SU-DHL-6 (cell line): ENCODE data around the gene DPPA2.

ENCODE experiments used
- H2AFZ ChIP-seq: fragments of 200-600 bp; sonication (generic); 2 replicates; pipeline ENCODE4 v1.6.1; 2014; ENCODE audit warnings: low read depth, mild to moderate bottlenecking, moderate library complexity, mixed read lengths, antibody characterized with exemption, low read length; ENCODE audit not compliant: severe bottlenecking
- H3F3A ChIP-seq: fragments of 200-600 bp; shearing (Covaris generic); 2 replicates; pipeline ENCODE4 v1.6.0; 2016; ENCODE audit warnings: antibody characterized with exemption, mild to moderate bottlenecking; ENCODE audit not compliant: insufficient read depth
- H3K27ac ChIP-seq: fragments of 200-600 bp; sonication (generic); 2 replicates; pipeline ENCODE4 v1.5.1; 2016; ENCODE audit warnings: low read depth, mild to moderate bottlenecking, low read length, moderate library complexity, mixed read lengths
- H3K27me3 ChIP-seq: fragments of 200-600 bp; sonication (generic), shearing (Covaris generic); 2 replicates; pipeline ENCODE4 v1.6.0; 2014; ENCODE audit warnings: mild to moderate bottlenecking, low read length
- H3K36me3 ChIP-seq: fragments of 200-600 bp; sonication (generic); 2 replicates; pipeline ENCODE4 v1.6.1; 2014; ENCODE audit warnings: mild to moderate bottlenecking, low read length, mixed read lengths
- H3K4me2 ChIP-seq: fragments of 300-600, 200-600 bp; shearing (Covaris generic), sonication (generic); 2 replicates; pipeline ENCODE4 v1.6.0; 2014; ENCODE audit warnings: low read length, low read depth, mild to moderate bottlenecking; ENCODE audit not compliant: poor library complexity, severe bottlenecking
- H3K4me3 ChIP-seq: fragments of 200-600 bp; sonication (generic); 2 replicates; pipeline ENCODE4 v1.5.1; 2014; ENCODE audit warnings: antibody characterized with exemption, low read length, mild to moderate bottlenecking, mixed read lengths; ENCODE audit not compliant: insufficient read depth, poor library complexity, severe bottlenecking
- H3K79me2 ChIP-seq: fragments of 200-600 bp; sonication (generic); 2 replicates; pipeline ENCODE4 v1.6.1; 2014; ENCODE audit warnings: mild to moderate bottlenecking, low read length, moderate library complexity; ENCODE audit not compliant: insufficient read depth
- H3K9ac ChIP-seq: fragments of 200-600 bp; sonication (generic); 2 replicates; pipeline ENCODE4 v1.7.0; 2014; ENCODE audit warnings: mild to moderate bottlenecking, low read length
- H3K9me2 ChIP-seq: fragments of 200-600 bp; sonication (generic); replicated peaks from 2 replicates; pipeline ENCODE4 v1.6.1; 2014; ENCODE audit warnings: low read length; ENCODE audit not compliant: insufficient read depth
- H3K9me3 ChIP-seq: fragments of 200-600 bp; sonication (generic); 2 replicates; pipeline ENCODE4 v1.6.1; 2014; ENCODE audit warnings: low read length, mixed read lengths; ENCODE audit not compliant: insufficient read depth
- H4K20me1 ChIP-seq: fragments of 200-600 bp; sonication (generic); 2 replicates; pipeline ENCODE4 v1.6.1; 2014; ENCODE audit warnings: low read depth, mild to moderate bottlenecking, antibody characterized with exemption, low read length, moderate library complexity, mixed read lengths
- EZH2phosphoT487 ChIP-seq: fragments of 200-600 bp; sonication (generic), shearing (Covaris generic); conservative IDR thresholded peaks from 2 replicates; pipeline ENCODE4 v1.6.1; 2018; ENCODE audit warnings: mild to moderate bottlenecking, antibody characterized with exemption, low read length, moderate library complexity, mixed read lengths
- TF ChIP-seq, protein P1 (sequence below): fragments of 200-600 bp; sonication (generic); IDR thresholded peaks from one replicate; pipeline ENCODE4 v1.5.1; 2017; ENCODE audit warnings: antibody characterized with exemption, mild to moderate bottlenecking, low read length, moderate library complexity; ENCODE audit not compliant: insufficient read depth, poor library complexity, severe bottlenecking

Gene DPPA2

DNA sequence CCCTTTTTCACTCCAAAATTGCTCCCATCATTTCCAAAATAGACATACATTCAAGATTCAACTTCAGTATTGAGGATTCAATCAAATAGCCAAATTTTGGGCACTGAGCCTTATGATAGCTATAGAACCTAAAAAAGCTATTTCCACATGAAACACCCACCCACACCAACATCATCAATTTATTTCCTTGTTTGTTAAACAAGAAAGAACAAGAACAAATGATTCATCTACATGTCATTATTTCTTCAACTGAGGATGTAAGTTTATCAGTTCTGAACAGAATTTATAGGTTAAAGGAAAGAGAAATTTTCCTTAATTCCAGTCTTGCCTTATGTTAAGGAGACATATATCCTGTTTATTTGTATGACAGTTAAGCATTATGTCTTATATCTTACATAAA lies 32.2 kb downstream of the DPPA2 start:
- H3K9me2 ChIP-seq = no peaks in the 10 kb centered on the region
- TF ChIP-seq EZH2phosphoT487 = no peak
- TF ChIP-seq, protein P1, sequence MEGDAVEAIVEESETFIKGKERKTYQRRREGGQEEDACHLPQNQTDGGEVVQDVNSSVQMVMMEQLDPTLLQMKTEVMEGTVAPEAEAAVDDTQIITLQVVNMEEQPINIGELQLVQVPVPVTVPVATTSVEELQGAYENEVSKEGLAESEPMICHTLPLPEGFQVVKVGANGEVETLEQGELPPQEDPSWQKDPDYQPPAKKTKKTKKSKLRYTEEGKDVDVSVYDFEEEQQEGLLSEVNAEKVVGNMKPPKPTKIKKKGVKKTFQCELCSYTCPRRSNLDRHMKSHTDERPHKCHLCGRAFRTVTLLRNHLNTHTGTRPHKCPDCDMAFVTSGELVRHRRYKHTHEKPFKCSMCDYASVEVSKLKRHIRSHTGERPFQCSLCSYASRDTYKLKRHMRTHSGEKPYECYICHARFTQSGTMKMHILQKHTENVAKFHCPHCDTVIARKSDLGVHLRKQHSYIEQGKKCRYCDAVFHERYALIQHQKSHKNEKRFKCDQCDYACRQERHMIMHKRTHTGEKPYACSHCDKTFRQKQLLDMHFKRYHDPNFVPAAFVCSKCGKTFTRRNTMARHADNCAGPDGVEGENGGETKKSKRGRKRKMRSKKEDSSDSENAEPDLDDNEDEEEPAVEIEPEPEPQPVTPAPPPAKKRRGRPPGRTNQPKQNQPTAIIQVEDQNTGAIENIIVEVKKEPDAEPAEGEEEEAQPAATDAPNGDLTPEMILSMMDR = no peak
- H3K9me3 ChIP-seq = no peaks in the 10 kb centered on the region
- no peak overlapping the region for H3K4me2 ChIP-seq
- H3K27ac ChIP-seq = no peak overlapping the region
- no peaks in the 10 kb centered on the region for H4K20me1 ChIP-seq
- no peaks in the 10 kb centered on the region for H3K36me3 ChIP-seq
- H3F3A ChIP-seq = no peaks in the 10 kb centered on the region
- H3K27me3 ChIP-seq = no peaks in the 10 kb centered on the region
- no peak overlapping the region for H3K4me3 ChIP-seq
- no peak overlapping the region for H2AFZ ChIP-seq
- no peaks in the 10 kb centered on the region for H3K79me2 ChIP-seq
- H3K9ac ChIP-seq = no peak overlapping the region

DNA sequence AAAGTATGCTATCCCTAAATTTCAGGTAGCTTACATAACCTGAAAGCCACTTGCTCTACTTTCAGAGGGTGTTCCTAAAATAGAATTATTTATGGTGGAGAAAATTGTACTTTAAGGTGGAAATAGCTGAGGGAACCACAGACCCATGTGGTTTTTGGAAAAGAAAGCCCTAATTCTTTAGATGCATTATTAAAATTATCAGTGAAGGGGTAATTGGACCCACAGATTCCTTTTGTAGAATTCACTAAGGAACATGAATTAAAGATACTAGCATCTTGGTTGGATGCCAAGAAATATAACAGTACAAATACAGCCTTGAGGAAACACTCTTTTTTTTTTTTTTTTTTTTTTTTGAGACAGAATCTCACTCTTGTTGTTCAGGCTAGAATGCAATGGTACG lies 37.8 kb downstream of the DPPA2 start:
- Histone ChIP-seq H4K20me1 (no peaks in the 10 kb centered on the region), H3K9ac (no peak overlapping the region), H3K9me2 (no peaks in the 10 kb centered on the region), H3K27me3 (no peaks in the 10 kb centered on the region), H3K36me3 (no peaks in the 10 kb centered on the region), H3K4me2 (no peak overlapping the region), H3K79me2 (no peaks in the 10 kb centered on the region), H3K27ac (no peak overlapping the region), H3K9me3 (no peaks in the 10 kb centered on the region), H3K4me3 (no peak overlapping the region), H2AFZ (no peak overlapping the region), H3F3A (no peaks in the 10 kb centered on the region)
- TF ChIP-seq, protein P1 = no peak
- TF ChIP-seq EZH2phosphoT487 = no peak

DNA sequence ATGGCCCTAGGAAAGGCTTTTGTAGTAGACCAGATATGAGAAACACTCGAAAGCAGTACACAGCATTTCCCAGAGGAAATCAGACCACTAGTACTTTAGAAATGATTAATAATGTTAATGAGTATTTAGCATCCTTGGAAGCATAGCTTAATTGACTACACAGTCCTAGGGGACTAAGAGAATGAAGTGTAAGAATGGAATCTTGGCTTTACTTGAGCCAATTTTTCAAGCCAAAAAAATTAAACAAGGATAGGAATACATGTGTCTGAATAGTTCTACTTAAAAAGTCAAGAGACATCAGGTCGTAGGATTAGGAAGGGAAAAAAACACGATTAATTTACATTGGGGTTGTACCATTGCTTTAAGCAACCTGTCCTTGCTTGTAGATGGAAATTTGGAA lies 38.2 kb downstream of the DPPA2 start:
- Histone ChIP-seq H3K9me3 (no peaks in the 10 kb centered on the region), H3K4me2 (no peak overlapping the region), H3K9ac (no peak overlapping the region), H3K36me3 (no peaks in the 10 kb centered on the region), H3K27me3 (no peaks in the 10 kb centered on the region), H2AFZ (no peak overlapping the region), H3F3A (no peaks in the 10 kb centered on the region), H4K20me1 (no peaks in the 10 kb centered on the region), H3K4me3 (no peak overlapping the region), H3K79me2 (no peaks in the 10 kb centered on the region), H3K9me2 (no peaks in the 10 kb centered on the region), H3K27ac (no peak overlapping the region)
- no peak for TF ChIP-seq EZH2phosphoT487
- TF ChIP-seq, protein P1 = no peak

DNA sequence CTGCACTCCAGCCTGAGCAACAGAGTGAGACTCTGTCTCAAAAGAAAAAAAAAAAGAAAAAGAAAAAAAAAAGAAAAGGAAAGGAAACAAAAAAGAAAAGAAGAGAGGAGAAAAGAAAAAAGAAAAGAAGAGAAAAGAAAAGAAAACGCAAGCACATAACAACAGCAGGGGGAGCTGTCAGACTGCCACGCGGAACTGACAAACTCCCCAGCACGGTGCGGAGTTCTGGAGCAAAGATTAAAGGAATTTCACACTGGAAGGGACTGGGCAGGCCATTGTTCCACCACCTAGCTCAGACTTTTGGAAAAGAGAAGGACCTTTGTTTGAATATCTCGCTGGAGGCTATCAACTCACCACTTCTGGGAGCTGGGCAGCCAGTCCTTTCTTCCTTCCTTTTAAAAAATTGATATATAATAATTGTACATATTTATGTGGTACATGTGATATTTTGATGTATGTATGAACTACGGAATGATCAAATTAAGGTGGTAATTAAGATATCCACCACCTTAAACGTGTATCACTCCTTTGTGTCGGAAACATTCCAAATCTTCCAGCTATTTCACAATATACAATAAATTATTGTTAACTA lies 40.5 kb downstream of the DPPA2 start:
- no peak overlapping the region for H3K4me2 ChIP-seq
- H3K9ac ChIP-seq = no peak overlapping the region
- H3K79me2 ChIP-seq = no peaks in the 10 kb centered on the region
- H3K27me3 ChIP-seq = no peaks in the 10 kb centered on the region
- no peaks in the 10 kb centered on the region for H3K9me3 ChIP-seq
- no peaks in the 10 kb centered on the region for H4K20me1 ChIP-seq
- no peak overlapping the region for H2AFZ ChIP-seq
- TF ChIP-seq EZH2phosphoT487 = no peak
- TF ChIP-seq, protein P1 = no peak
- H3K4me3 ChIP-seq = no peak overlapping the region
- no peaks in the 10 kb centered on the region for H3K9me2 ChIP-seq
- no peaks in the 10 kb centered on the region for H3K36me3 ChIP-seq
- no peaks in the 10 kb centered on the region for H3F3A ChIP-seq
- no peak overlapping the region for H3K27ac ChIP-seq
